WTC11 (cell line): ENCODE data around the gene PPP1R3D. TPM values are rescaled to one million over a fixed set of nuclear protein-coding genes. Genes with fewer than 3 reads are reported as not detected.

Source experiments
- ATAC-seq: fragments of 200-7000 bp; cut with Tn5 transposase; 2 replicates; pipeline ENCODE4 v1.10.0; 2021; ENCODE audit warnings: mild to moderate bottlenecking, moderate library complexity
- CTCF ChIA-PET: fragments of 300-600 bp; sonication (Branson Sonifier 250); formaldehyde crosslinking; loops from one replicate; lab custom pipeline; 2021; ENCODE audit warnings: antibody characterized with exemption; lab: Charles Lee
- POLR2A ChIA-PET: fragments of 350-600 bp; sonication (Branson Sonifier 250); formaldehyde crosslinking; loops from one replicate; lab custom pipeline; 2021; ENCODE audit warnings: antibody characterized with exemption; lab: Charles Lee
- DNase-seq: peaks from one replicate; pipeline ENCODE4 v3.0.0; 2021; ENCODE audit warnings: low spot score
- H3K27ac Mint-ChIP-seq: 2 replicates; pipeline ENCODE4 v1.8.0; 2021; ENCODE audit warnings: mixed read lengths
- H3K27me3 Mint-ChIP-seq: 2 replicates; pipeline ENCODE4 v1.8.0; 2021; ENCODE audit warnings: low read depth, mild to moderate bottlenecking, moderate library complexity, mixed read lengths
- H3K36me3 Mint-ChIP-seq: 2 replicates; pipeline ENCODE4 v1.8.0; 2021; ENCODE audit warnings: mixed read lengths
- H3K4me1 Mint-ChIP-seq: 2 replicates; pipeline ENCODE4 v1.8.0; 2022; ENCODE audit warnings: mixed read lengths
- H3K4me3 Mint-ChIP-seq: 2 replicates; pipeline ENCODE4 v1.8.0; 2021; ENCODE audit warnings: mild to moderate bottlenecking, moderate library complexity, mixed read lengths
- H3K9me3 Mint-ChIP-seq: 2 replicates; pipeline ENCODE4 v1.8.0; 2021; ENCODE audit warnings: mixed read lengths
- ARID4B ChIP-seq: sonication (generic); formaldehyde crosslinking; IDR thresholded peaks from 2 replicates; pipeline ENCODE4 v1.8.0; 2023; ENCODE audit warnings: missing genetic modification reagents, mild to moderate bottlenecking, borderline replicate concordance
- ATF1 ChIP-seq: sonication (generic); formaldehyde crosslinking; IDR thresholded peaks from 2 replicates; pipeline ENCODE4 v1.8.1; 2023; ENCODE audit warnings: mild to moderate bottlenecking, moderate library complexity, missing genetic modification reagents
- EMX1 ChIP-seq: fragments of 250-450 bp; sonication (Bioruptor Pico); IDR thresholded peaks from 2 replicates; pipeline ENCODE4 v1.8.0; 2021; ENCODE audit warnings: mild to moderate bottlenecking
- ESRRA ChIP-seq: sonication (generic); formaldehyde crosslinking; IDR thresholded peaks from 2 replicates; pipeline ENCODE4 v1.8.1; 2022; ENCODE audit warnings: mild to moderate bottlenecking, missing genetic modification reagents, borderline replicate concordance
- FOXJ3 ChIP-seq: sonication (generic); formaldehyde crosslinking; IDR thresholded peaks from 2 replicates; pipeline ENCODE4 v1.9.0; 2021; ENCODE audit warnings: missing genetic modification reagents, mild to moderate bottlenecking, borderline replicate concordance
- FOXK1 ChIP-seq: sonication (generic); formaldehyde crosslinking; IDR thresholded peaks from 2 replicates; pipeline ENCODE4 v1.8.0; 2022; ENCODE audit warnings: mild to moderate bottlenecking, moderate library complexity, missing genetic modification reagents
- GRHL2 ChIP-seq: fragments of 250-450 bp; sonication (Bioruptor Pico); IDR thresholded peaks from 2 replicates; pipeline ENCODE4 v1.8.0; 2022; ENCODE audit warnings: mild to moderate bottlenecking, moderate library complexity; ENCODE audit not compliant: insufficient replicate concordance, severe bottlenecking
- HMGA2 ChIP-seq: fragments of 250-450 bp; sonication (Bioruptor Pico); IDR thresholded peaks from 2 replicates; pipeline ENCODE4 v1.4.0; 2021; ENCODE audit warnings: mild to moderate bottlenecking, moderate library complexity
- IRF2 ChIP-seq: sonication (generic); formaldehyde crosslinking; IDR thresholded peaks from 2 replicates; pipeline ENCODE4 v1.8.0; 2022; ENCODE audit warnings: low read depth, missing genetic modification reagents, borderline replicate concordance
- MXD4 ChIP-seq: fragments of 250-450 bp; sonication (Bioruptor Pico); IDR thresholded peaks from 2 replicates; pipeline ENCODE4 v1.8.0; 2021; ENCODE audit warnings: mild to moderate bottlenecking, moderate library complexity, borderline replicate concordance
- PREB ChIP-seq: sonication (generic); formaldehyde crosslinking; IDR thresholded peaks from 2 replicates; pipeline ENCODE4 v1.8.1; 2022; ENCODE audit warnings: mild to moderate bottlenecking, missing genetic modification reagents, moderate library complexity, borderline replicate concordance
- PRRX2 ChIP-seq: fragments of 250-450 bp; sonication (Bioruptor Pico); IDR thresholded peaks from 2 replicates; pipeline ENCODE4 v1.8.0; 2021; ENCODE audit warnings: mild to moderate bottlenecking
- SMAD4 ChIP-seq: sonication (generic); formaldehyde crosslinking; IDR thresholded peaks from 2 replicates; pipeline ENCODE4 v1.8.0; 2022; ENCODE audit warnings: mild to moderate bottlenecking, missing genetic modification reagents
- TCF7 ChIP-seq: sonication (generic); formaldehyde crosslinking; IDR thresholded peaks from 2 replicates; pipeline ENCODE4 v1.8.0; 2022; ENCODE audit warnings: mild to moderate bottlenecking, low read depth, missing genetic modification reagents, moderate library complexity
- TEAD4 ChIP-seq: sonication (generic); formaldehyde crosslinking; IDR thresholded peaks from 2 replicates; pipeline ENCODE4 v1.8.0; 2022; ENCODE audit warnings: mild to moderate bottlenecking, missing genetic modification reagents
- ZNF317 ChIP-seq: sonication (generic); formaldehyde crosslinking; IDR thresholded peaks from 2 replicates; pipeline ENCODE4 v1.8.1; 2023; ENCODE audit warnings: low read depth, mild to moderate bottlenecking, moderate library complexity, missing genetic modification reagents, borderline replicate concordance
- ZNF396 ChIP-seq: fragments of 250-450 bp; sonication (Bioruptor Pico); IDR thresholded peaks from 2 replicates; pipeline ENCODE4 v1.8.0; 2021; ENCODE audit warnings: mild to moderate bottlenecking, moderate library complexity, borderline replicate concordance
- total RNA-seq: library from RNA; stranded (reverse); gene quantifications from 3 replicates; pipeline ENCODE4 v1.2.3, GENCODE V29; 2021
- TF ChIP-seq, protein P1 (sequence below): sonication (generic); formaldehyde crosslinking; IDR thresholded peaks from 2 replicates; pipeline ENCODE4 v1.8.1; 2022; ENCODE audit warnings: low read depth, mild to moderate bottlenecking, moderate library complexity, missing genetic modification reagents, borderline replicate concordance
- TF ChIP-seq, protein P2 (sequence below): sonication (generic); formaldehyde crosslinking; IDR thresholded peaks from 2 replicates; pipeline ENCODE4 v1.8.1; 2023; ENCODE audit warnings: mild to moderate bottlenecking, missing genetic modification reagents, moderate library complexity
- TF ChIP-seq, protein P3 (sequence below): fragments of 250-450 bp; sonication (Bioruptor Pico); IDR thresholded peaks from 2 replicates; pipeline ENCODE4 v1.8.0; 2021; ENCODE audit warnings: mild to moderate bottlenecking
- TF ChIP-seq, protein P4 (sequence below): fragments of 250-450 bp; sonication (Bioruptor Pico); conservative IDR thresholded peaks from 2 replicates; pipeline ENCODE4 v1.9.0; 2021; ENCODE audit warnings: mild to moderate bottlenecking
- TF ChIP-seq, protein P5 (sequence below): sonication (generic); formaldehyde crosslinking; IDR thresholded peaks from 2 replicates; pipeline ENCODE4 v1.8.1; 2023; ENCODE audit warnings: mild to moderate bottlenecking, missing genetic modification reagents

The PPP1R3D gene
- total RNA-seq, 1 experiment from 2014 or later, result 2.4 TPM

DNA sequence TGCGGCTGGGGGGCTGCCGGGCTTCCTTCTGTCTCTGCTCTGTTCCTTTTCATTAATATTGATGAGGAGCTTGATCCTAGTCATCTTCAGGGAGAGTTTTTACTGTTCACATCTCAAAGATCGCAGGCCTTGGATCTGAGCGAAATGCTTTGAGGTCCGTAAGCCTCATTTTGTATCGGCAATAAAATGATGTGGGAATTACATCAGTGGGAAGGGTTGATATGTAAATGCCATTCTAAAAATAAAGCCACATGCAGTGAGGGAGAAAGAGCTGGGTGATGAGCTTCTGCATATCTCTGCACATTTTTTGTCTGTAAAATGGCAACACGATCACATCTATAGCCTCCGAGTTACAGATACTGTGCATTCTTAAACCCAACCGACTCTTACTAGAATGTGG is 43.0 kb upstream of the PPP1R3D start:
- ATAC-seq, result no peak
- Mint-ChIP-seq H3K36me3 (no peaks in the 10 kb centered on the region), H3K9me3 (peaks cover 3% of the 10 kb centered on the region; the same call in 1 of the 2 replicates), H3K27me3 (peaks cover 5% of the 10 kb centered on the region; the same call in 1 of the 2 replicates), H3K4me3 (no peak overlapping the region), H3K4me1 (peaks cover 2% of the 10 kb centered on the region; the same call in 1 of the 2 replicates), H3K27ac (no peak overlapping the region)
- ChIA-PET CTCF (no interaction called here), POLR2A (no interaction called here)
- TF ChIP-seq MXD4 (CRISPR knock-in tag) (no peak), TEAD4 (CRISPR knock-in tag) (no peak), EMX1 (CRISPR knock-in tag) (no peak), ESRRA (no peak), FOXK1 (no peak), SMAD4 (CRISPR knock-in tag) (no peak), GRHL2 (CRISPR knock-in tag) (no peak), IRF2 (CRISPR knock-in tag) (no peak), HMGA2 (no peak), ATF1 (CRISPR knock-in tag) (no peak), FOXJ3 (CRISPR knock-in tag) (no peak), ZNF396 (CRISPR knock-in tag) (no peak), TCF7 (CRISPR knock-in tag) (no peak)
- TF ChIP-seq, protein P1, sequence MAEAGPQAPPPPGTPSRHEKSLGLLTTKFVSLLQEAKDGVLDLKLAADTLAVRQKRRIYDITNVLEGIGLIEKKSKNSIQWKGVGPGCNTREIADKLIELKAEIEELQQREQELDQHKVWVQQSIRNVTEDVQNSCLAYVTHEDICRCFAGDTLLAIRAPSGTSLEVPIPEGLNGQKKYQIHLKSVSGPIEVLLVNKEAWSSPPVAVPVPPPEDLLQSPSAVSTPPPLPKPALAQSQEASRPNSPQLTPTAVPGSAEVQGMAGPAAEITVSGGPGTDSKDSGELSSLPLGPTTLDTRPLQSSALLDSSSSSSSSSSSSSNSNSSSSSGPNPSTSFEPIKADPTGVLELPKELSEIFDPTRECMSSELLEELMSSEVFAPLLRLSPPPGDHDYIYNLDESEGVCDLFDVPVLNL (CRISPR knock-in tag), result no peak
- TF ChIP-seq, protein P2, sequence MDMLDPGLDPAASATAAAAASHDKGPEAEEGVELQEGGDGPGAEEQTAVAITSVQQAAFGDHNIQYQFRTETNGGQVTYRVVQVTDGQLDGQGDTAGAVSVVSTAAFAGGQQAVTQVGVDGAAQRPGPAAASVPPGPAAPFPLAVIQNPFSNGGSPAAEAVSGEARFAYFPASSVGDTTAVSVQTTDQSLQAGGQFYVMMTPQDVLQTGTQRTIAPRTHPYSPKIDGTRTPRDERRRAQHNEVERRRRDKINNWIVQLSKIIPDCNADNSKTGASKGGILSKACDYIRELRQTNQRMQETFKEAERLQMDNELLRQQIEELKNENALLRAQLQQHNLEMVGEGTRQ, result no peak
- TF ChIP-seq, protein P3, sequence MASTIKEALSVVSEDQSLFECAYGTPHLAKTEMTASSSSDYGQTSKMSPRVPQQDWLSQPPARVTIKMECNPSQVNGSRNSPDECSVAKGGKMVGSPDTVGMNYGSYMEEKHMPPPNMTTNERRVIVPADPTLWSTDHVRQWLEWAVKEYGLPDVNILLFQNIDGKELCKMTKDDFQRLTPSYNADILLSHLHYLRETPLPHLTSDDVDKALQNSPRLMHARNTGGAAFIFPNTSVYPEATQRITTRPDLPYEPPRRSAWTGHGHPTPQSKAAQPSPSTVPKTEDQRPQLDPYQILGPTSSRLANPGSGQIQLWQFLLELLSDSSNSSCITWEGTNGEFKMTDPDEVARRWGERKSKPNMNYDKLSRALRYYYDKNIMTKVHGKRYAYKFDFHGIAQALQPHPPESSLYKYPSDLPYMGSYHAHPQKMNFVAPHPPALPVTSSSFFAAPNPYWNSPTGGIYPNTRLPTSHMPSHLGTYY (CRISPR knock-in tag), result no peak
- no peak for DNase-seq

GRCh38 chr20:59977086-59977485 is 37.0 kb upstream of the PPP1R3D start:
- Mint-ChIP-seq H3K27ac (no peak overlapping the region), H3K27me3 (peaks cover 11% of the 10 kb centered on the region), H3K4me3 (no peak overlapping the region), H3K36me3 (no peaks in the 10 kb centered on the region), H3K4me1 (no peaks in the 10 kb centered on the region), H3K9me3 (peaks cover 7% of the 10 kb centered on the region; the same call in 1 of the 2 replicates)
- ATAC-seq, result no peak
- ChIA-PET POLR2A (no interaction called here), CTCF (no interaction called here)
- DNase-seq, result no peak
- TF ChIP-seq ARID4B (CRISPR knock-in tag) (no peak), SMAD4 (CRISPR knock-in tag) (no peak), ZNF317 (CRISPR knock-in tag) (no peak), PREB (no peak), PRRX2 (no peak)
- TF ChIP-seq, protein P4, sequence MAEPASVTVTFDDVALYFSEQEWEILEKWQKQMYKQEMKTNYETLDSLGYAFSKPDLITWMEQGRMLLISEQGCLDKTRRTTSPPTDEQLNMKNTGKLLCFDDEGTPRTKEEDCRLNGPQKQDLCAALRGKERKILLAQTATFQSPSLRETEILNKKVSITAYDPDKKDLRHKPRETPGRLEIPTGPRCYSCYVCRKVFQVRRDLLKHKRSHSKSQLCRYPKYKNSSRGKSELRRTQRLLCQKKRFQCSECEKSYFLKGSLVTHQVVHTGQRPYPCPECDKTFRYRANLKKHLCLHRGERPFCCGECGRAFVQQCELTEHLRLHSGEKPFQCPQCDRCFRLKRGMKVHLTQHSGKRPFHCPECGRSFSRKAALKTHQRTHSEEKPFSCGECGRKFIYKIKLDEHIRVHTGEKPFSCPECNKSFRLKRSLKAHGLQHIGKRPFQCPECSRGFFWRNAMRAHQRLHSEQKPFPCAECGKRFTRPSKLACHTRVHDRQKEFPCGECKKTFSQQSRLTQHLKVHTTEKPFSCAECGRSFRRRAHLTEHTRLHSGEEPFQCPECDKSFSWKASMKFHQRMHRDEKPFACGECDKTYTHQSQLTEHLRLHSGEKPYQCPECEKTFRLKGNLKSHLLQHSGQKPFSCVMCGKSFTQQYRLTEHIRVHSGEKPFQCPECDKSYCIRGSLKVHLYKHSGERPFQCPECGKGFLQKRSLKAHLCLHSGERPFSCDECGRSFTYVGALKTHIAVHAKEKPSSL (CRISPR knock-in tag), result no peak
- TF ChIP-seq, protein P3 (CRISPR knock-in tag), result no peak
- TF ChIP-seq, protein P5, sequence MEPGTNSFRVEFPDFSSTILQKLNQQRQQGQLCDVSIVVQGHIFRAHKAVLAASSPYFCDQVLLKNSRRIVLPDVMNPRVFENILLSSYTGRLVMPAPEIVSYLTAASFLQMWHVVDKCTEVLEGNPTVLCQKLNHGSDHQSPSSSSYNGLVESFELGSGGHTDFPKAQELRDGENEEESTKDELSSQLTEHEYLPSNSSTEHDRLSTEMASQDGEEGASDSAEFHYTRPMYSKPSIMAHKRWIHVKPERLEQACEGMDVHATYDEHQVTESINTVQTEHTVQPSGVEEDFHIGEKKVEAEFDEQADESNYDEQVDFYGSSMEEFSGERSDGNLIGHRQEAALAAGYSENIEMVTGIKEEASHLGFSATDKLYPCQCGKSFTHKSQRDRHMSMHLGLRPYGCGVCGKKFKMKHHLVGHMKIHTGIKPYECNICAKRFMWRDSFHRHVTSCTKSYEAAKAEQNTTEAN (CRISPR knock-in tag), result no peak
